OCI-LY7 (cell line): Measurements from ENCODE around the gene MPEG1.

Experiments
- CTCF ChIP-seq: fragments of 200-600 bp; sonication (generic); conservative IDR thresholded peaks from 2 replicates; pipeline ENCODE4 v1.5.1; 2014; ENCODE audit warnings: mild to moderate bottlenecking, antibody characterized with exemption, low read length, moderate library complexity, mixed read lengths
- EZH2phosphoT487 ChIP-seq: fragments of 200-600 bp; sonication (generic); IDR thresholded peaks from 2 replicates; pipeline ENCODE4 v1.6.1; 2018; ENCODE audit warnings: low read depth, borderline replicate concordance, mild to moderate bottlenecking, mixed run types, antibody characterized with exemption, low read length, moderate library complexity, mixed read lengths

GRCh38 chr11:59240322-59240721 is 27.6 kb upstream of the MPEG1 start:
- TF ChIP-seq CTCF, result no peak
- no peak for TF ChIP-seq EZH2phosphoT487
